DMS114 treated with DMSO at 0.1 percent for 48 hours (cell line): ENCODE results near the gene PCBD1.

Experiments used
- DNase-seq: peaks from one replicate; lab custom pipeline; 2025; ENCODE audit not compliant: unreplicated experiment; lab: John Stamatoyannopoulos, UW

PCBD1 gene

GRCh38 chr10:70838270-70838805 is 50.0 kb downstream of the PCBD1 start:
- no peak for DNase-seq

GRCh38 chr10:70837660-70838059 is 50.7 kb downstream of the PCBD1 start:
- DNase-seq: no peak

GRCh38 chr10:70836319-70836718 is 52.0 kb downstream of the PCBD1 start:
- no peak for DNase-seq

- DNase-seq: no peak
These were observed 53.8 kb downstream of the PCBD1 start for GRCh38 chr10:70834441-70835151.

- DNase-seq: no peak
These were observed 54.3 kb downstream of the PCBD1 start for GRCh38 chr10:70834021-70834420.

- no peak for DNase-seq
These were observed 54.8 kb downstream of the PCBD1 start for GRCh38 chr10:70833601-70834000.
